B cell (primary cell): ENCODE results near the gene KMT2C. TPM values are rescaled to one million over a fixed set of nuclear protein-coding genes. Genes with fewer than 3 reads are reported as not detected.

Source experiments
- ATAC-seq: fragments of 200-7000 bp; cut with Tn5 transposase; one replicate; pipeline ENCODE4 v1.10.0; 2021; ENCODE audit warnings: low read depth, mild to moderate bottlenecking, moderate number of reproducible peaks, moderate library complexity
- CTCF ChIA-PET: fragments of 350-600 bp; sonication (Branson Sonifier 250); formaldehyde crosslinking; loops from one replicate; lab custom pipeline; 2021; ENCODE audit warnings: antibody characterized with exemption, inconsistent platforms; lab: Charles Lee
- POLR2A ChIA-PET: fragments of 350-600 bp; sonication (Branson Sonifier 250); formaldehyde crosslinking; loops from one replicate; lab custom pipeline; 2021; ENCODE audit warnings: antibody characterized with exemption; lab: Charles Lee
- DNase-seq: peaks from one replicate; pipeline ENCODE4 v3.0.0; 2013
- H2AFZ ChIP-seq: 2 replicates; pipeline ENCODE4 v1.6.1; 2012; ENCODE audit warnings: mild to moderate bottlenecking, low read depth, low read length; ENCODE audit not compliant: insufficient read depth, poor library complexity, severe bottlenecking
- H3K27ac ChIP-seq, 2 donors: 1 replicate in 1 of 2; 2 replicates in 1 of 2; pipeline ENCODE4 v1.5.1; 2012 to 2013; ENCODE audit warnings: low read length in 2 of 2, mild to moderate bottlenecking in 2 of 2, moderate library complexity in 1 of 2
- H3K27me3 ChIP-seq, 4 experiments: fragments of 200-600 bp in 1 of 4; sonication (generic) in 1 of 4; replicated peaks in 1 of 4; 1 replicate in 2 of 4; 2 replicates in 2 of 4; pipeline versions ENCODE4 v1.6.1 to v1.7.0; 2013 to 2016; ENCODE audit warnings: low read length in 3 of 4, mild to moderate bottlenecking in 2 of 4, mixed read lengths in 1 of 4, moderate library complexity in 1 of 4; ENCODE audit not compliant: insufficient read depth in 4 of 4, control insufficient read depth in 3 of 4; ENCODE audit errors: control extremely low read depth in 1 of 4
- H3K36me3 ChIP-seq, 2 experiments: replicated peaks in 1 of 2; 1 replicate in 1 of 2; 2 replicates in 1 of 2; pipeline versions ENCODE4 v1.6.1 to v1.7.1; 2013; ENCODE audit warnings: low read length in 1 of 2; ENCODE audit not compliant: insufficient read depth in 2 of 2, control insufficient read depth in 1 of 2; ENCODE audit errors: control extremely low read depth in 1 of 2, extremely low read depth in 1 of 2
- H3K4me1 ChIP-seq, 2 donors: fragments of 200-600 bp in 1 of 2; sonication (generic) in 1 of 2; 1 replicate in 1 of 2; 2 replicates in 1 of 2; pipeline versions ENCODE4 v1.5.1 to v1.6.1; 2013 to 2017; ENCODE audit warnings: low read length in 2 of 2; ENCODE audit not compliant: control insufficient read depth in 2 of 2, insufficient read depth in 2 of 2
- H3K4me2 ChIP-seq: replicated peaks from 2 replicates; pipeline ENCODE3; 2012; ENCODE audit warnings: mild to moderate bottlenecking, low read depth, low read length; ENCODE audit not compliant: poor library complexity, severe bottlenecking
- H3K4me3 ChIP-seq, 5 experiments: fragments of 200-600 bp in 1 of 5; sonication (generic) in 1 of 5; 1 replicate in 3 of 5; 2 replicates in 2 of 5; pipeline versions ENCODE4 v1.5.1 to v1.7.0; 2011 to 2016; ENCODE audit warnings: low read length in 4 of 5, mild to moderate bottlenecking in 4 of 5, low read depth in 2 of 5, control low read depth in 1 of 5, moderate library complexity in 1 of 5; ENCODE audit not compliant: insufficient read depth in 1 of 5; ENCODE audit errors: control extremely low read depth in 1 of 5, extremely low read depth in 1 of 5
- H3K79me2 ChIP-seq: fragments of 200-600 bp; sonication (generic); one replicate; pipeline ENCODE4 v1.6.0; 2016; ENCODE audit warnings: low read length; ENCODE audit not compliant: control insufficient read depth, insufficient read depth
- H3K9ac ChIP-seq: fragments of 200-600 bp; sonication (generic); 2 replicates; pipeline ENCODE4 v1.6.1; 2017; ENCODE audit warnings: mild to moderate bottlenecking, low read length, moderate library complexity
- H3K9me3 ChIP-seq, 3 donors: one replicate each; pipeline versions ENCODE4 v1.6.1 to v1.7.1; 2013; ENCODE audit warnings: low read length in 2 of 3; ENCODE audit not compliant: control insufficient read depth in 2 of 3, insufficient read depth in 1 of 3; ENCODE audit errors: control extremely low read depth in 1 of 3
- H4K20me1 ChIP-seq: 2 replicates; pipeline ENCODE4 v1.6.0; 2012; ENCODE audit warnings: mild to moderate bottlenecking, low read length; ENCODE audit not compliant: insufficient read depth, control insufficient read depth, poor library complexity, severe bottlenecking
- H3K27ac Mint-ChIP-seq: one replicate; pipeline ENCODE4 v1.8.0; 2021; ENCODE audit warnings: mixed read lengths
- H3K27me3 Mint-ChIP-seq: one replicate; pipeline ENCODE4 v1.8.0; 2021; ENCODE audit warnings: mixed read lengths
- H3K4me1 Mint-ChIP-seq: one replicate; pipeline ENCODE4 v1.8.0; 2021; ENCODE audit warnings: mixed read lengths
- H3K4me3 Mint-ChIP-seq: one replicate; pipeline ENCODE4 v1.8.0; 2021; ENCODE audit warnings: mixed read lengths
- H3K9me3 Mint-ChIP-seq: one replicate; pipeline ENCODE4 v1.8.0; 2022; ENCODE audit warnings: mixed read lengths; ENCODE audit not compliant: insufficient read depth
- EZH2 ChIP-seq: IDR thresholded peaks from 2 replicates; pipeline ENCODE4 v1.6.1; 2012; ENCODE audit warnings: borderline replicate concordance, low read depth, mild to moderate bottlenecking, moderate library complexity, low read length; ENCODE audit not compliant: insufficient read depth, poor library complexity, severe bottlenecking
- WGBS: methylation state at CpG from one replicate; pipeline ENCODE4 v1.1.5; 2013; ENCODE audit warnings: missing lambda C conversion rate; ENCODE audit not compliant: insufficient coverage; 5-methylcytosine and 5-hydroxymethylcytosine counted together
- intact Hi-C: fragments of 100-400 bp; cut with micrococcal nuclease; formaldehyde crosslinking; loops from one replicate; pipeline ENCODE4 v1.10.0; 2022
- polyA plus RNA-seq: library from polyadenylated mRNA; depleted of rRNA; stranded (reverse); fragments of >200 nt; gene quantifications from 2 replicates; pipeline ENCODE4 v1.2.3, GENCODE V29; 2012
- total RNA-seq, 2 donors: library from RNA; stranded (reverse); fragments of 120-200 nt in 1 of 2; gene quantifications; 1 replicate in 1 of 2; 2 replicates in 1 of 2; pipeline versions ENCODE4 v1.2.3 to v1.2.4, GENCODE V29; 2013 to 2022
- TF ChIP-seq, protein P1 (sequence below): fragments of 200-600 bp; IDR thresholded peaks from one replicate; pipeline ENCODE4 v1.8.0; 2022; ENCODE audit warnings: antibody characterized with exemption, mild to moderate bottlenecking

The KMT2C gene
- total and polyA plus RNA-seq, 2 donors (not counting 1 experiment from before 2014, with no cell fraction given), result 14.9 to 171 TPM

DNA sequence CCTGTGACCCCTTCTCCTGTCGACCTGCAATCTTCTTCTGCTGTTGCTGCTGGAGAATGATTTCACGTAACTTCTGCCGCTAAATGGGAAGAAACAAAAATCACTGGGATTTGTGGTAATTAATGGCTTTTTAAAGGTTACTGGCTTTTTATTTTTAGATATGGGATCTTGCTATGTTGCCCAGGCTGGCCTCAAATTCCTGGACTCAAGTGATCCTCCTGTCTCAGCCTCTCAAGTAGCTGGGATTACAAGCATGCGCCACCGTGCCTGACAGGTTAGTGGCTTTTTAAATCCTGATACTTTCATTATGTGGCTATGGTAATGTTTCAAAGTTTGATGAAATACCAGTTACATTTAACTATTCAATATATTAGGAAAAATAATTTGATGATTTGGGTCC lies 255.8 kb downstream of the KMT2C start:
- Mint-ChIP-seq H3K4me3 (no peak overlapping the region), H3K27ac (no peak overlapping the region), H3K27me3 (no peaks in the 10 kb centered on the region), H3K9me3 (no peaks in the 10 kb centered on the region), H3K4me1 (peaks cover 14% of the 10 kb centered on the region)
- no peak for TF ChIP-seq EZH2
- TF ChIP-seq, protein P1, sequence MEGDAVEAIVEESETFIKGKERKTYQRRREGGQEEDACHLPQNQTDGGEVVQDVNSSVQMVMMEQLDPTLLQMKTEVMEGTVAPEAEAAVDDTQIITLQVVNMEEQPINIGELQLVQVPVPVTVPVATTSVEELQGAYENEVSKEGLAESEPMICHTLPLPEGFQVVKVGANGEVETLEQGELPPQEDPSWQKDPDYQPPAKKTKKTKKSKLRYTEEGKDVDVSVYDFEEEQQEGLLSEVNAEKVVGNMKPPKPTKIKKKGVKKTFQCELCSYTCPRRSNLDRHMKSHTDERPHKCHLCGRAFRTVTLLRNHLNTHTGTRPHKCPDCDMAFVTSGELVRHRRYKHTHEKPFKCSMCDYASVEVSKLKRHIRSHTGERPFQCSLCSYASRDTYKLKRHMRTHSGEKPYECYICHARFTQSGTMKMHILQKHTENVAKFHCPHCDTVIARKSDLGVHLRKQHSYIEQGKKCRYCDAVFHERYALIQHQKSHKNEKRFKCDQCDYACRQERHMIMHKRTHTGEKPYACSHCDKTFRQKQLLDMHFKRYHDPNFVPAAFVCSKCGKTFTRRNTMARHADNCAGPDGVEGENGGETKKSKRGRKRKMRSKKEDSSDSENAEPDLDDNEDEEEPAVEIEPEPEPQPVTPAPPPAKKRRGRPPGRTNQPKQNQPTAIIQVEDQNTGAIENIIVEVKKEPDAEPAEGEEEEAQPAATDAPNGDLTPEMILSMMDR, result no peak
- Histone ChIP-seq H3K36me3 (peaks cover 8 to 66% of the 10 kb centered on the region in 2 experiments), H3K27me3 (no peaks in the 10 kb centered on the region), H3K4me1 (peaks cover 12% of the 10 kb centered on the region in 2 donors), H3K79me2 (no peaks in the 10 kb centered on the region), H3K4me3 (no peak overlapping the region), H4K20me1 (no peaks in the 10 kb centered on the region), H3K9me3 (no peaks in the 10 kb centered on the region), H3K27ac (no peak overlapping the region), H3K4me2 (no peak overlapping the region), H3K9ac (no peak overlapping the region), H2AFZ (no peak overlapping the region)
- POLR2A ChIA-PET, result no interaction called here
- intact Hi-C loops, result no loop called here
- 100% methylated on average over 3 of the region's 5 CpGs for WGBS
- ATAC-seq, result no peak
- DNase-seq, result no peak
- CTCF ChIA-PET, result no interaction called here

DNA sequence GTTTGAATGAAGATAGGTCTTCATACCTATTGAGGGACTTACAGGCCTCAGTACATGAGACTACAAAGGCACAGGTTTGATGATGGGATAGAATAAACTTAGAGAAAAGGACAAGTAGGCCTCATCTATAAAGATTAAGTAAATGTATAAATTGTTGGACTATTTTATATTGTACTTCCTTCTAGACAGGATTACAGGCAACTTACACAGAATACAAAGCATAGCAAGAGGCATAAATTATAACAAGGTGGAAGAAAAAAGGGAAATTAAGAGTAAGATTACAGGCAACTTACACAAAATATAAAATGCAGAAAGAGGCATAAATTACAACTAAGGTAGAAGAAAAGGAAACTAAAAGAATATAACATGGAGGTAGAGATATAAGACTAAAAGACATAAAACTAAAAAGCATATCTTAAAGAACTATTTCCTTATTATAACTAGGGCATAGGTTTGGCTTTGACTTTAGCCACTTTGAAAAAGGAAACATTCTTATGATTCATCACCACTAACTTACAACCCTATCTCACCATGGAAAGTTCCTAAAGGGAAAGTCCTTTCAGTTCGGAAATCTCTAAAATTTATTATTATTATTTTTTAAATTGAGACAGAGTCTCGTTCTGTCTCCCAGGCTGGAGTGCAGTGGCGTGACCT lies 257.3 kb downstream of the KMT2C start:
- H3K4me1 Mint-ChIP-seq, result peaks cover 14% of the 10 kb centered on the region
- intact Hi-C loops, result no loop called here
- Histone ChIP-seq H3K9ac (no peak overlapping the region), H3K4me3 (no peak overlapping the region), H3K36me3 (peaks cover 8 to 60% of the 10 kb centered on the region in 2 experiments), H2AFZ (no peak overlapping the region), H3K4me2 (no peak overlapping the region), H3K27ac (peak overlapping the region in 1 of 2 donors; percentile 53), H3K9me3 (no peaks in the 10 kb centered on the region), H3K4me1 (peaks cover 12% of the 10 kb centered on the region in 2 donors), H3K27me3 (no peaks in the 10 kb centered on the region), H4K20me1 (no peaks in the 10 kb centered on the region), H3K79me2 (no peaks in the 10 kb centered on the region)
- no CpG with 5 or more reads among the region's 3 CpGs for whole genome bisulfite sequencing
- H3K27ac Mint-ChIP-seq, result peak overlapping the region; percentile 50
- ATAC-seq, result no peak
- TF ChIP-seq EZH2, result no peak
- TF ChIP-seq, protein P1, result no peak
- H3K9me3 Mint-ChIP-seq, result no peaks in the 10 kb centered on the region
- ChIA-PET CTCF (interaction anchor here (0.6 kb wide), 1 partner anchor 17 kb away, joined by 3 read pairs; no protein-coding TSS in a partner anchor), POLR2A (no interaction called here)
- no peak for DNase-seq
- no peaks in the 10 kb centered on the region for H3K27me3 Mint-ChIP-seq
- no peak overlapping the region for H3K4me3 Mint-ChIP-seq
